Astrocyte (in vitro differentiated cells and primary cell): Measurements from ENCODE around the gene INPP5E. TPM values are rescaled to one million over a fixed set of nuclear protein-coding genes. Genes with fewer than 3 reads are reported as not detected.

Experiments
- DNase-seq: peaks from one replicate; pipeline ENCODE4 v3.0.0-alpha.2; 2010; ENCODE audit warnings: low read depth
- FAIRE-seq: peaks from 2 replicates; lab custom pipeline; 2011; peaks lifted over from hg19 to GRCh38; lab: Jason Lieb, UNC
- H2AFZ ChIP-seq: 2 replicates; pipeline ENCODE4 v1.6.0; 2012; ENCODE audit warnings: low read depth, low read length, inconsistent platforms
- H3K27ac ChIP-seq: 2 replicates; pipeline ENCODE4 v1.5.1; 2011; ENCODE audit warnings: low read depth, low read length, inconsistent platforms
- H3K27me3 ChIP-seq: 2 replicates; pipeline ENCODE4 v1.6.0; 2011; ENCODE audit warnings: low read length, inconsistent platforms; ENCODE audit not compliant: insufficient read depth
- H3K36me3 ChIP-seq: 2 replicates; pipeline ENCODE4 v1.5.1; 2011; ENCODE audit warnings: low read length, inconsistent platforms; ENCODE audit not compliant: insufficient read depth
- H3K4me1 ChIP-seq: 2 replicates; pipeline ENCODE4 v1.5.1; 2011; ENCODE audit warnings: low read length, inconsistent platforms; ENCODE audit not compliant: insufficient read depth
- H3K4me2 ChIP-seq: 2 replicates; pipeline ENCODE4 v1.6.0; 2012; ENCODE audit warnings: low read length, inconsistent platforms
- H3K4me3 ChIP-seq: 2 replicates; pipeline ENCODE4 v1.5.1; 2011; ENCODE audit warnings: low read depth, mild to moderate bottlenecking, low read length, inconsistent platforms; ENCODE audit not compliant: insufficient read depth
- H3K79me2 ChIP-seq: 2 replicates; pipeline ENCODE4 v1.6.0; 2012; ENCODE audit warnings: mild to moderate bottlenecking, low read length, inconsistent platforms; ENCODE audit not compliant: insufficient read depth
- H3K9ac ChIP-seq: 2 replicates; pipeline ENCODE4 v1.6.0; 2012; ENCODE audit warnings: mild to moderate bottlenecking, low read length, inconsistent platforms
- H3K9me3 ChIP-seq: 2 replicates; pipeline ENCODE4 v1.5.1; 2012; ENCODE audit warnings: low read depth, mild to moderate bottlenecking, low read length, inconsistent platforms; ENCODE audit not compliant: insufficient read depth
- H4K20me1 ChIP-seq: 2 replicates; pipeline ENCODE4 v1.6.0; 2012; ENCODE audit warnings: low read length, inconsistent platforms; ENCODE audit not compliant: insufficient read depth
- H3K27ac Mint-ChIP-seq: one replicate; pipeline ENCODE4 v1.8.0; 2021; ENCODE audit warnings: mild to moderate bottlenecking, mixed read lengths; ENCODE audit not compliant: unreplicated experiment
- H3K27me3 Mint-ChIP-seq: one replicate; pipeline ENCODE4 v1.8.0; 2021; ENCODE audit warnings: low read depth, mixed read lengths; ENCODE audit not compliant: unreplicated experiment
- H3K36me3 Mint-ChIP-seq: one replicate; pipeline ENCODE4 v1.8.0; 2021; ENCODE audit warnings: low read depth, mixed read lengths; ENCODE audit not compliant: unreplicated experiment
- H3K4me1 Mint-ChIP-seq: one replicate; pipeline ENCODE4 v1.8.0; 2021; ENCODE audit warnings: low read depth, mixed read lengths; ENCODE audit not compliant: unreplicated experiment
- H3K4me3 Mint-ChIP-seq: one replicate; pipeline ENCODE4 v1.8.0; 2021; ENCODE audit warnings: mild to moderate bottlenecking, moderate library complexity, mixed read lengths; ENCODE audit not compliant: unreplicated experiment
- H3K9me3 Mint-ChIP-seq: one replicate; pipeline ENCODE4 v1.8.0; 2021; ENCODE audit warnings: mild to moderate bottlenecking, mixed read lengths; ENCODE audit not compliant: unreplicated experiment
- CTCF ChIP-seq: IDR thresholded peaks from 2 replicates; pipeline ENCODE4 v1.5.1; 2011; ENCODE audit warnings: low read depth, mild to moderate bottlenecking, inconsistent platforms, low read length, moderate library complexity; ENCODE audit not compliant: insufficient read depth
- EZH2 ChIP-seq: IDR thresholded peaks from 2 replicates; pipeline ENCODE4 v1.6.1; 2012; ENCODE audit warnings: mild to moderate bottlenecking, low read length, inconsistent platforms; ENCODE audit not compliant: insufficient read depth
- total RNA-seq: library from RNA; stranded (reverse); gene quantifications from 2 replicates; pipeline ENCODE4 v1.2.1, GENCODE V29; 2021

INPP5E gene
- total RNA-seq, 1 donor from 2014 or later = 13.2 TPM

- no peak overlapping the region for H3K27ac Mint-ChIP-seq
- TF ChIP-seq CTCF = no peak
- TF ChIP-seq EZH2 = no peak
- peaks cover 22% of the 10 kb centered on the region for H3K27me3 Mint-ChIP-seq
Measured at GRCh38 chr9:136487672-136488071, 48.0 kb upstream of the INPP5E start.

GRCh38 chr9:136486823-136487620, 47.4 kb upstream of the INPP5E start:
- no peaks in the 10 kb centered on the region for H3K9me3 Mint-ChIP-seq
- Histone ChIP-seq H3K9me3 (no peaks in the 10 kb centered on the region), H3K36me3 (no peaks in the 10 kb centered on the region), H2AFZ (no peak overlapping the region), H3K4me1 (peaks cover 5% of the 10 kb centered on the region), H3K9ac (no peak overlapping the region), H3K4me2 (no peak overlapping the region), H3K27ac (no peak overlapping the region), H4K20me1 (peaks cover 12% of the 10 kb centered on the region), H3K79me2 (peaks cover 8% of the 10 kb centered on the region), H3K4me3 (no peak overlapping the region), H3K27me3 (no peaks in the 10 kb centered on the region)
- H3K4me3 Mint-ChIP-seq = no peak overlapping the region
- H3K36me3 Mint-ChIP-seq = no peaks in the 10 kb centered on the region
- peaks cover 20% of the 10 kb centered on the region for H3K27me3 Mint-ChIP-seq
- TF ChIP-seq EZH2 (no peak), CTCF (no peak)
- no peak overlapping the region for H3K27ac Mint-ChIP-seq
- no peak for FAIRE-seq
- H3K4me1 Mint-ChIP-seq = no peaks in the 10 kb centered on the region
- DNase-seq = no peak

More at GRCh38 chr9:136487672-136488071, 48.0 kb upstream of the INPP5E start:
- no peak overlapping the region for H3K4me3 Mint-ChIP-seq
- no peaks in the 10 kb centered on the region for H3K36me3 ChIP-seq
- H3K36me3 Mint-ChIP-seq = no peaks in the 10 kb centered on the region
- H3K9me3 Mint-ChIP-seq = no peaks in the 10 kb centered on the region
- FAIRE-seq = no peak
- H3K4me3 ChIP-seq = no peak overlapping the region
- no peaks in the 10 kb centered on the region for H3K27me3 ChIP-seq
- no peak overlapping the region for H3K27ac ChIP-seq
- H3K4me2 ChIP-seq = no peak overlapping the region
- no peak overlapping the region for H3K9ac ChIP-seq
- no peaks in the 10 kb centered on the region for H3K4me1 Mint-ChIP-seq
- no peak for DNase-seq
- H3K79me2 ChIP-seq = peaks cover 2% of the 10 kb centered on the region
- H3K4me1 ChIP-seq = peaks cover 5% of the 10 kb centered on the region
- peaks cover 6% of the 10 kb centered on the region for H4K20me1 ChIP-seq
- H3K9me3 ChIP-seq = no peaks in the 10 kb centered on the region
- no peak overlapping the region for H2AFZ ChIP-seq

GRCh38 chr9:136486131-136486530, 46.5 kb upstream of the INPP5E start:
- DNase-seq = no peak
- Mint-ChIP-seq H3K4me1 (no peaks in the 10 kb centered on the region), H3K4me3 (no peak overlapping the region), H3K9me3 (no peaks in the 10 kb centered on the region), H3K36me3 (no peaks in the 10 kb centered on the region), H3K27me3 (peaks cover 20% of the 10 kb centered on the region), H3K27ac (no peak overlapping the region)
- H4K20me1 ChIP-seq = peaks cover 20% of the 10 kb centered on the region
- FAIRE-seq = no peak
- H3K9me3 ChIP-seq = no peaks in the 10 kb centered on the region
- no peak overlapping the region for H3K4me2 ChIP-seq
- H3K27ac ChIP-seq = no peak overlapping the region
- no peak overlapping the region for H3K9ac ChIP-seq
- no peak overlapping the region for H3K4me3 ChIP-seq
- peaks cover 17% of the 10 kb centered on the region for H3K79me2 ChIP-seq
- no peaks in the 10 kb centered on the region for H3K27me3 ChIP-seq
- TF ChIP-seq CTCF = no peak
- no peak for TF ChIP-seq EZH2
- peaks cover 12% of the 10 kb centered on the region for H3K4me1 ChIP-seq
- H3K36me3 ChIP-seq = peaks cover 2% of the 10 kb centered on the region
- H2AFZ ChIP-seq = no peak overlapping the region
